ENCODE results near the gene LENG8. TPM values are rescaled to one million over a fixed set of nuclear protein-coding genes. Genes with fewer than 3 reads are reported as not detected.

Gene LENG8
- total and polyA plus RNA-seq, 2 of the 4 experiments (the other 2 are of a cell fraction): 21.1 to 93.9 TPM

GRCh38 chr19:54481326-54481930 lies 32.4 kb downstream of the LENG8 start:
- intact Hi-C loops (cut with micrococcal nuclease): loop anchor here (1.0 kb wide), 1 partner anchor 195 kb away; no protein-coding TSS in a partner anchor
- Histone ChIP-seq H4K8ac (ENCODE audit: low read depth in 2 of 2, low read length in 2 of 2) (no peak overlapping the region), H3K27me3 (ENCODE audit: control insufficient read depth, insufficient read depth, low read length) (0 out of 2 replicates have a peak, but pooled peaks cover 2% of the 10 kb centered on the region), H3K18ac (ENCODE audit: low read depth, low read length) (no peak overlapping the region), H2AK5ac (ENCODE audit: low read depth, low read length) (no peak overlapping the region), H3K9ac (ENCODE audit: low read depth, low read length) (no peak overlapping the region), H3K4me2 (ENCODE audit: low read depth, low read length) (no peak overlapping the region; the same call in 1 of the 2 replicates), H3K4ac (ENCODE audit: low read depth, low read length) (no peak overlapping the region), H4K5ac (ENCODE audit: low read depth, low read length) (no peak overlapping the region), H4K20me1 (ENCODE audit: insufficient read depth, low read length) (no peaks in the 10 kb centered on the region), H3K4me1 (ENCODE audit: control insufficient read depth, insufficient read depth, low read length) (no peaks in the 10 kb centered on the region), H3K36me3 (ENCODE audit: control insufficient read depth, insufficient read depth, low read length) (no peaks in the 10 kb centered on the region), H2BK20ac (ENCODE audit: low read depth, low read length) (no peak overlapping the region), H3K4me3 (ENCODE audit: insufficient read depth, low read depth, low read length) (no peak overlapping the region), H2AK9ac (replicated peaks; ENCODE audit: low read depth, low read length, poor library complexity) (no peak overlapping the region), H3K9me3 (ENCODE audit: control insufficient read depth, insufficient read depth, low read length) (no peaks in the 10 kb centered on the region), H2BK15ac (ENCODE audit: low read depth, low read length) (no peak overlapping the region), H3K9me1 (ENCODE audit: insufficient read depth, low read length) (no peaks in the 10 kb centered on the region), H3K14ac (replicated peaks; ENCODE audit: low read depth, low read length) (no peak overlapping the region), H3K56ac (ENCODE audit: extremely low read depth, insufficient read depth, low read length) (no peak overlapping the region), H3K23ac (ENCODE audit: low read depth, low read length) (no peak overlapping the region), H2BK120ac (ENCODE audit: low read depth, low read length) (no peak overlapping the region), H4K91ac (ENCODE audit: insufficient read depth, low read depth, low read length) (no peak overlapping the region), H2BK5ac (ENCODE audit: low read depth, low read length, poor library complexity, severe bottlenecking) (no peak overlapping the region), H3K79me1 (ENCODE audit: low read depth in 1 of 2, low read length in 2 of 2) (no peaks in the 10 kb centered on the region), H3K27ac (ENCODE audit: insufficient read depth, low read length) (no peak overlapping the region), H2AFZ (replicated peaks; ENCODE audit: low read length, poor library complexity) (peak overlapping the region; percentile 71)
- no peak for TF ChIP-seq CEBPB (IDR thresholded peaks at IDR 0.05; ENCODE audit: low read depth, low read length)
- no peak for TF ChIP-seq CHD1 (IDR thresholded peaks at IDR 0.05; ENCODE audit: low read depth, low read length)
- TF ChIP-seq MAZ (IDR thresholded peaks at IDR 0.05; ENCODE audit: borderline replicate concordance, low read depth, low read length): no peak
- no peak for TF ChIP-seq POLR2A (IDR thresholded peaks at IDR 0.05; ENCODE audit: low read depth, low read length)
- peak; percentile 60 for TF ChIP-seq CTCF (conservative IDR thresholded peaks at IDR 0.05; ENCODE audit: low read depth, low read length)
- TF ChIP-seq RAD21 (IDR thresholded peaks at IDR 0.05; ENCODE audit: low read length): peak; percentile 51
- no peak for TF ChIP-seq BHLHE40 (IDR thresholded peaks at IDR 0.05; ENCODE audit: low read depth, low read length)
- TF ChIP-seq SMC3 (IDR thresholded peaks at IDR 0.05; ENCODE audit: low read depth, low read length): 0 out of 2 replicates have a peak, but pooled peaks have one; percentile 25
- BruUV-seq (replicated peaks): no TSS peak
- POLR2A ChIA-PET (ENCODE audit: unreplicated experiment): no interaction called here
- peak; percentile 72; the same call in 1 of the 2 replicates for ATAC-seq (ENCODE audit: low read depth)
- WGBS, 2 experiments (ENCODE audit: extremely low coverage in 2 of 2, insufficient read length in 1 of 2): no CpG with 5 or more reads among the region's 16 CpGs
- peak; percentile 33 for DNase-seq
- in situ Hi-C loops (cut with MboI; ENCODE audit: low sequenced_read_pairs): no loop called here
- dilution Hi-C loops (cut with HindIII; ENCODE audit: low sequenced_read_pairs, unreplicated experiment): no loop called here
- CTCF ChIA-PET: interaction anchor here (0.5 to 1.8 kb wide), 10 partner anchors 8 to 1779 kb away, joined by 3 to 8 read pairs (median 4); partner anchors contain the start of gene CDC42EP5

Data from IMR-90 (cell line).